ENCODE data around the gene TMEM255A. TPM values are rescaled to one million over a fixed set of nuclear protein-coding genes. Genes with fewer than 3 reads are reported as not detected.

The TMEM255A gene
- total RNA-seq, result under 0.01 and 0.37 TPM in 2 replicates

DNA sequence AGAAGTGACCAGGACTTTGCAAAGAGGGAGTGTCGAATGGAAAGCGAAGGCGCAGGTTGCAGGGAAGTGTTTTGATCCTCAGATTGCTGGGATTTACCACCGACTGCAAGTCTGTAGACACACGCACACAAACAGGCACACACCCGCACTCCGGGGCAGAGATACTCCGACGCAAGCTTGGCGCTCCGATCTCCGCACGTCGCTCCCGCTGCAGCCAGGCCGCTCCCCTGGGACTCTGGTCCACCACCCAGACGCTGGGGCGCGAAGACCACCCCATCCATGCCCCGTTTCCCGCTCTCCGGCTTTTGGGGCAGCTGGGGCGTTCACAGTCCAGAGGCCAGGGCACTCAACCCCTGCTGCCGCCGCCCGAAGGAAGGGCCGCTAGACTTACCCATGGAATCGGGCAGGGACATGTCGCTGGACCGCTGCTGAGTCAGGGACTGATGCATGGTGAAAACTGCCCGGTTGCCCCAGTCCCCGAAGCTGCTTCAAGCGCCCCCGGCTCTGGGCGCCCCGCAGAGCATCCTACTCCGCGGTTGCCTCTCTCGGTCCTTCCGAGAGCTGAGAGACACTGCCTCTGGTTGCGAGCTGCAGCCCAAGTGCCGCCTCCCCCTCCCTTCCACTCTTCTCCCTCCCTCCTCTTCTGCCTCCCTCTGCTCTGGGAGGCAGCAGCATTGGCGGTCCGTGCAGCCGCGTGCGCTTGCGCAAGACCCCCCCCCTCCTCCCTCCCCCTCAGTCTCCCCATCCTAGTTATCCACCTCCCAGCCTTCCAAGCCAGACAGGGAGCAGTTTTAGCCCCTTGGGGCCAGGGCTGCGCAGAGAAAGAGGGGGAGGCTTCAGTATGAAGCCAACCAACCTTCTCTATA, at the start of gene TMEM255A:
Gene TMEM255A, minus strand, starts transcription at position 601 of the 866 bp plus-strand sequence. Its CDS starts 152 bp downstream, at position 449.

GRCh38 chrX:120250522-120251271, 60.6 kb downstream of the TMEM255A start, which contains the start of gene ZBTB33:
TSS of gene ZBTB33 (plus strand) at chrX:120250812. CDS start at chrX:120253416, 2,604 bp downstream.

Other genes starting within 250 kb of the TMEM255A start
- gene RHOXF2B, start 233.8 kb downstream of the TMEM255A start, total RNA-seq, result not detected in 2 replicates
- not detected in 2 replicates for gene RHOXF1, start 195.5 kb downstream of the TMEM255A start, total RNA-seq
- gene RHOXF2, start 152.8 kb downstream of the TMEM255A start, total RNA-seq, result not detected in 2 replicates
- 15.4 and 17.8 TPM in 2 replicates for gene ZBTB33, start 60.6 kb downstream of the TMEM255A start, total RNA-seq
- gene ATP1B4, start 50.6 kb upstream of the TMEM255A start, total RNA-seq, result not detected in 2 replicates
- 127 and 128 TPM in 2 replicates for gene LAMP2, start 157.8 kb upstream of the TMEM255A start, total RNA-seq
- gene CUL4B, start 249.5 kb upstream of the TMEM255A start, total RNA-seq, result 53.6 and 80.2 TPM in 2 replicates